Measurements from ENCODE around the gene PDLIM5.
"Not testable (repeated sequence)": the region's sequence is repeated elsewhere in the genome, so short reads cannot be mapped to it uniquely, and the experiment has no call there.

The PDLIM5 gene

DNA sequence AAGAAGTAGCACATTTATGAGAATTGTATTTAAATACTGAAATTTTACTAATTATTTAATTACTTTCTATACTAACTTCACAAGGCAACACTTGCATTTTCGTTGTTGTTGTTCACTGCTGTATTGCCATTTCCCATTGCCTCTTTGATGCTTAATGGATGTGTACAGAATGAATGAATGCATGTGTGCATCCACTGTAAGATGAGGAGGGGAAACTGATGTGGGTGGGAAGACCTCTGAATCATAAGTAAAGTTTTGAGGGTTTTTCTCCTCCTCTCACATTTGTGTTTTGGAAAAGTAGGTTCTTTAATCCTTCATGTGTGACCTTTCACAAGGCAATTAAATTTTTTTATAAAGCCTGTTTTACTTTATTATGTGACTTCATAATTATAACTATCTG lies 46.8 kb downstream of the PDLIM5 start:
- no peak for DNase-seq

DNA sequence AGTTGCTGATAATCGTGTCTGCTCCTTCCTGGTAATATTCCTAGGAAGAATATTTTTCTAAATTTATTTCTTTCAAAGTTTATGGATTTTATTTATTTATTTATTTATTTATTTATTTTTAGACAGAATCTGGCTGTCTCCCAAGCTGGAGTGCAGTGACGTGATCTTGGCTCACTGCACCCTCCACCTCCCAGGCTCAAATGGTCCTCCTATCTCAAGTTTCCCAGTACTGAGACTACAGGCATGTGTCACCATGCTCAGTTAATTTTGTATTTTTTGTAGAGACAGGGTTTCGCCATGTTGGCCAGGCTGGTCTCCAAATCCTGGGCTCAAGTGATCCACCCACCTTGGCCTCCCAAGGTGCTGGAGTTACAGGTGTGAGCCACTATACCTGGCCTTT lies 48.9 kb downstream of the PDLIM5 start:
- DNase-seq: no peak

DNA sequence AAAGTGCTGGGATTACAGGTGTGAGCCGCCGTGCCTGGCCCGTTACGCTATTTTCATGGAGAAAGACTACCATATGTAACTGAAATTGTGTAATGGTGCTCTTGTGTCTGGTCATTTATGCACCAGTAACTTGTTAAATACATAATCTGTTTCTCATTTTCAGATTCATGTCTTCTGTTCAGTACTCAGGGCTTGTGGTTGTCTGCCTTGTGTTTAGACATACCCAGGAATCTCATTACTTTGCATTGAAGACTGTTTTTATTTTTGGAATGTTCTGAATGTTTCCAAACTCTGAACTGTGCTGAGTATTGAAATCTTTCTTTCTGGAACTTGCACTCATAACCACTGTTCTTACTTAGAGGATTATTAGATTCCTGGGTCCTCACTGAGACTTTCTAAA lies 52.8 kb downstream of the PDLIM5 start:
- no peak for DNase-seq

DNA sequence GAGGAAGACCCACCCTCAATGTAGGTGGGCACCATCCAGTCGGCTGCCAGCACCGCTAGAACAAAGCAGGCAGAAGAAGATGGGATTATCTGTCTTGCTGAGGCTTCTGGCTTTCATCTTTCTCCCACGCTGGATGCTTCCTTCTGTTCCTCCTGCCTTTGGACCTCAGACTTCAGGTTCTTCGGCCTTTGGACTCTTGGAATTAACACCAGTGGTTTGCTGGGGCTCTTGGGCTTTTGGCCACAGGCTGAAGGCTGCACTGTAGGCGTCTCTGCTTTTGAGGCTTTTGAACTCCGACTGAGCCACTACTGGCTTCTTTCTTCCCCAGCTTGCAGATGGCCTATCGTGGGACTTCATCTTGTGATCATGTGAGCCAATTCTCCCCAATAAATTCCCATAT lies 55.1 kb downstream of the PDLIM5 start:
- no peak for DNase-seq

DNA sequence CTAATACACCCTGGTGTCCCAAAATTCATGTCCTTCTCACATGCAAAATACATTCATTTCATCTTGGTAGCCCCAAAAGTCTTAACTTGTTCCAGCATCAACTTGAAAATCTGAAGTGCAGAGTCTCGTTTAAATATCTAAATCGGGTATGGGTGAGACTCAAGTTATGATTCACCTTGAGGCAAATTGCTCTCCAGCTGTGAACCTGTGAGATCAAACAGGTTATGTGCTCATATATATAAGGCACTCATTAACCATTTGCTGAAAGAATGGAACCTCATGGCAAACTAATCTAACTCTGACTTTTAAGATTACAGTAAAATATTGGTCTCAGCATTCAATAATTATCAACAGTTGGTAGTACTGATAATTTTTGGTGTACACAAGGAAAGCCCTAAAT lies 55.5 kb downstream of the PDLIM5 start:
- DNase-seq: no peak

DNA sequence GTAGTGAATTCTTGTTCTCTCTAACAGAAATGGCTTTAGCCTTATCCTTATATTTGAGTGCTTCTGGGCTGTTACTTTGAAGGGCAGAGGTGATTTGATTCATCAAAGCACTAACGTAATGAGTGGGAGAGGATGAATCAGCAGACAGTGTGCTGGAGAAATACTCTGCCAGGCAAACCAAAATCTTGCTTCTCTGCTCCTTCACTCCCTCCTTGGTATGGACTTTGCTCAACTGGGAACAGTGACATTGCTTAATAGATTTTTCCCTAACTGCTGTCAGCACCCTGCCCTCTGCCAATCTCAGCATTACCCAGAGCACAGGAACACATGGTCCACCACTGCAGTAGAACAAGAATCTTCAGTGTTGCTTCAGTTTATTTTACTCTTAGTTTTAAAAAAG lies 56.0 kb downstream of the PDLIM5 start:
- DNase-seq: no peak

DNA sequence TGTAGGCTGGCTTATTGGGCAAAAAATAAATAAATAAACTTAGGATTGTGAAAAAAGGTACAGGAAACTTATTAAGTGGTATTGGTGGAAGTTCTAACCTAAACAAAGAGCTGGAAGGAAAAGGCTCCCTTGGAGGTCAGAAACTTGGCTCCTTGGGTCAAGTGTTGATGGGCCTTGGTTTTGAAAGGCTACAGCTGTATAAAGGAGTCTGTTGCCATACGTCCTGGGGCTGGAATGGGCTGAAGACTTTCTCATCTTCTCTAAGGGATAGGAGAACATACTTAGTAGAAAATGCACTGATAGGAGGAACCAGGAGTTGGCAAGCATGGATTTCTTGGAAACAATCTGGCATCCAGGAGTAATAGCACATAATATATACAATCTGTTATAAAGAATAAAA lies 56.6 kb downstream of the PDLIM5 start:
- no peak for DNase-seq

DNA sequence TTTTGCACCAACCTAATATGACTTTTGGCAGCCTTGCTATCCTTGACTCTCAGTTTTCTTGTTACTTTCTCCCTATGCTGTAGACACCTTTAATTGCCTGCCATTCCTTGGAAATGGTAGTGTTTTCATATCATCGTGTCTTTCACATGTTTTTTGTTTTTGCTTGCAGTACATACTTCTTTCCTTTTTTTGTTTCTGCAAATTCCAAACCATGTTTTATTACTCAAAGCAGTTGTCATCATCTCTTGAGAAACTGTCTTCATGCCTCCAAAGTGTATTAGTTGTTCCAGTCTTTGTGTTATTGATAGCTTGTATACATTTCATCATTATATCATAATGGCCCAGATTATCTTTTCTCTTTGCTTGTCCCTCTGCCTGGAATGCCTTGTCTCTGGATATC lies 57.1 kb downstream of the PDLIM5 start:
- DNase-seq: no peak

DNA sequence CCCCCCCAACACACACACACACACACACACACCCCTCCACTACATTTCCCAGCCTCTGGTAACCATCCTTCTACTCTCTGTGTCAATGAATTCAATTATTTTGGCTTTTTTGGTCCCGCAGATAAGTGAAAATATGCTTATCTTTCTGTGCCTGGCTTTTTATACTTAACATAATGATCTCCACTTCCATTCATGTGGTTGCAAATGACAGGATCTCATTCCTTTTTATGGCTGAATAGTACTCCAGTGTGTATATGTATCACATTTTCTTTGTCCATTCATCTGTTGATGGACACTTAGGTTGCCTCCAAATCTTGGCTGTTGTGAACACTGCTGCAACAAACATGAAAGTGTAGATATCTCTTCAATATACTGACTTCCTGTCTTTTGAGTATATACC lies 59.8 kb downstream of the PDLIM5 start:
- DNase-seq: no peak

DNA sequence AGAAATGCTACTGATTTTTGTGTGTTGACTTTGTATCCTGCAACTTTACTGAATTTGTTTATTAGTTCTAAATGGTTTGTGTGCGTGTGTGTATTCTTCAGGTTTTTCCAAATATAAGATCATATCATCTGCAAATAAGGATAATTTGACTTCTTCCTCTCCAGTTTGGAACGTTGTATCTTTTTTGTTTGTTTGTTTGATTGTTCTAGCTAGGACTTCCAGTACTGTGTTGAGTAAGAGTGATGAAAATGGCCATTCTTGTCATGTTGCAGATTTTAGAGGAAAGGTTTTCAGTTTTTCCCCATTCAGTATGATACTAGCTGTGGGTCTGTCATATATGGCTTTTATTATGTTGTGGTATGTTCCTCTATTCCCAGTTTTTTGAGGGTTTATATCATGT lies 61.8 kb downstream of the PDLIM5 start:
- DNase-seq: not testable (repeated sequence)

DNA sequence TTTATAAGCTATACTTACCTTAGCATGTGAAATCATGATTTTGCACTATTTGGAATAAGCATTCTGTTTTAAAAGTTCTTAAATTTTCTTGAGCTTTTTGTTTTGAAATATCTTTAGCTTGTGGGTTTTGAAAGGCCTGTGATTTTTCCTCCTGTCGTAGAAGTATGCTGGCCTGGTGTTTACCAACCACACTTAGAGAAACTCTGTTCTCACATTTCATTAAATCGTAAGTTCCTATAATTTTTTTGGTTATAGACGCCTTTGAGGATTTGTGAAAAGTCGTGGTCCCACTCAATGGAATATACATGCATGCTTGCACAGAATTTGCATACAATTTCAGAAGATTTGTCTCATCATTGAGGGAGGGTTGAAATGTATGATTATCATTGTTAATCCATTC lies 63.6 kb downstream of the PDLIM5 start:
- DNase-seq: no peak

DNA sequence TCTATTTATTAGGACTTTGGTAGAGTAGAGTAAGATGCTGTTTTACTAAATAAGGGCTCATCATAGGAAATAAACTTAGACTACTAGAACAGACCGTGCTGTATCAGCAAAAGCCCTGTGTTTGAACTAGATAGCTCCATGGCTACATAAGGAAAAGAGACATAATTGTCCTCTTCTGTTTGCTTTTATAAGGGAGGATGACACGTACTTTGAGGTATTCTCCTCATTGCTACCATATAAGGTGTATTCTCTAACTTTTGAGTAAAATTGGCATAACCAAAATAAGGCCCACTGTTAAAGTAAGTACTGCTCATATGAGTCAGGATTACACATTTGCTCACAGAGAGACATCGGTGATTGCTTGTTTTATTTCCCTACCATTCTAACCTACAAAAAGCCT lies 64.3 kb downstream of the PDLIM5 start:
- no peak for DNase-seq

DNA sequence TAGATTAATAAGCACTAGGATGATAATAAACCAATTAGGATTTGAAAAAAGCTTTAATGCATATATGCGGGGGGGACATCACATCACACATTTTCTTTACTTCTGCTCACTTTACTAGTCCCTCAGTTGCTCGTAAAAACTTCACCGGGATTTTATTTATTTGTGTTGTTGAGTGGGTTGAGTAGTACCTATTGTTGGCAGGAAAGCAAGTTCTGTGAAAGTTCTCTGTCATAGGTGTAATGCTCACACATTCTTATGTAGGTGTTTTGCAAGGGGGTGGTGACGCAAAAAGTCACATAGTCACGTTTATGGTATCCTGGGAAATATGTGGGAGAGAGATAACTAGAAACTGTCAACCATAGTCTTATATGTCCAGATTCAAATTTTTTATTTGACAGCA lies 65.3 kb downstream of the PDLIM5 start:
- DNase-seq: no peak

DNA sequence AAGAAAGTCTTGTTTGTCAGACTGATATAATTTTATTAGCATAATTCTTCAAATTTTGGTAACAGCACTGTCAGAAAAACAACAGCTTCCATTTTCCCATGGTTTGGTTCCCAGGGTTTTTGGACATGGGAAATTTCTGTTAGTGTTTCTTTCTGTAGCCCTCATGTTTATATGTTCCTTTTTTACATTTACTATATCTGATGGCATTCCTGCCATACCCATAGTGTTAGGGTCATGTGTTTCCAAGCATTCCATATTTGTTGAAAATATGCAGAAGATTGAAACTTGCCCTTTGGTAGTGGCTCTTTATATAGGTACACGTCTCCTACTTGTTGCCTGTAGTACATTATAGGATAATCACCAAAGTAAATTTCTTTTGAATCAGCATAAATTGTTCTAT lies 65.8 kb downstream of the PDLIM5 start:
- no peak for DNase-seq

DNA sequence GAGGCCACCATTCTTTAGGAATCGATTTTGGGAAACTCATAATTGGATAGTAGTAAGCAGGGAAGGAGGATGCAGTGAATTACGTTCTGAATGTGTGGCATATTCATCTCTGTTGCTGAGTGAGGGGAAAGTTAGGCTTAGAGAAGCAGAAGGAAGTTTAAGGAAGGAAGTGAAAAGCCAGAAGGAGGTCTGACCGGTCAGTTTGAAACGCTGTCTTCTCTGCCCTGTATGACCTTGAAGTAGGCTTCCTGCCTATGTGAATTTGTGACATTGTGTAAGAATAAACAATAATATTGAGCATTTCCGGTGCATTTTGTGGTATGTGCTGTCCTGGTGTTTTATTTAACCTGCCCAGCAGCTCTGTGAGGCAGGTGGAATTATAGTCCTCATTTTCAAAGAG lies 67.3 kb downstream of the PDLIM5 start:
- DNase-seq: no peak

DNA sequence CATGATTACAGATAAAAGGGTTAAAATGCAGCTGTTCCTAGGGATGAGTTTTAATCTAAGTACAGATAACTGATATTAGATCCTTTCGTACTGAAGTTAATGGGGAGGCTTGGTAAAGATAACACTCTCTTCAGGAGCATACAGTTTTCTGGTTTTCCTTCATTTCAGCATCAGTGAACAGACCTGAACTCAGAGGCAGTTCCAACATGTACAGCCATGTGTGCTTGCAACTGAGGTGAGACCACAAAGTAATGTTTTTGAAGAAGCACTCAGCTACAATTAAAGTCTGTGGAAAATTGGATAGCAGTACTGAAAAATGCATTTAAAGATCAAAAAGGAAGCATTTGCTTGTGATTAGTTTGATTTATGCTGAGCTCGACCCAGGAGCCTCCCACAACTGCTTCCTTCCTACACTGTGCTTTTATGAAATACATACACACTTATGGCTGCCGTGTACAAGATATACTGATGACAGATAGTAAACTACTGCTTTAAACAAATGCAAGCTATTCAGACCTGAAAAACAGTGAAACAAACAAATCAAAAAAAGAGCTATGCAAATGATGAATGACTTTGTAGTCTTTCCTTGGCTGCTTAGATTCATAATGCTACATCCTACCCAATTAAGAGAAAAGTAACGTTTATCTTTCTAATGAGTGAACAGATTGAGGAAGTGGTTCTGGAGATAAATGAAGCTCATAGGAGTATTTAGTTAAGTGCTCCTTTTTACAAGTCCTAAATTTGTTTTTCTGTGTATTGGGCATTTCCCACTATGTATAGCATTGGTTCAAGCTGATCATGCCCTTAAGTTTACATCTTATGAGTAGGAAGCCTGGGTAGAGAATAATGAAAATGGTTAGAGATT lies 68.4 kb downstream of the PDLIM5 start:
- DNase-seq: no peak

DNA sequence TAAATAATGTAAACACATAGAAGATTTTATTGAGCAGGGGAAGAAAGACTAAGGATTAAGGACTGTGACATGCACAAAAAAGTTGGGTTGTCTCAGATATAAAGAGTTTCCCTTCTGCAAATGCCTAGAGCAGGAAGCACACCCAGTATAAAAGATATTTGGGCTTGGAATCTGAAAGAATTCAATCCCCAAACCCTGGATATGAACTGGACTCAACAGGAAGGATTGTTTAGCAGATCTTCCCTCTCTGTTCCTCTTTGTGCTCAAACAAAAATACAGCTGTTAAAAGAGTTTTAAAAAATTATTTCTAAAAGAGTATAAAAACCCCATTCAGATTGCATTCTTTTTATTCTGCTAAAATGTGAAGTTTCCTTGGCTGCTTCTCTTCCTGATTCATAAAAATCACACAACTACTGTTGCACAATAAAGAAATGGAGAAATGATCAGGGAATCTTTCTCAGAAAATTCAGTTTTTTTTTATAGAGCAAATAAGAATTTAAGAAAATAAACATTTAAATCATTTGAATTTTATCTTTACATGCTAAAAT lies 71.4 kb downstream of the PDLIM5 start:
- no peak for DNase-seq

DNA sequence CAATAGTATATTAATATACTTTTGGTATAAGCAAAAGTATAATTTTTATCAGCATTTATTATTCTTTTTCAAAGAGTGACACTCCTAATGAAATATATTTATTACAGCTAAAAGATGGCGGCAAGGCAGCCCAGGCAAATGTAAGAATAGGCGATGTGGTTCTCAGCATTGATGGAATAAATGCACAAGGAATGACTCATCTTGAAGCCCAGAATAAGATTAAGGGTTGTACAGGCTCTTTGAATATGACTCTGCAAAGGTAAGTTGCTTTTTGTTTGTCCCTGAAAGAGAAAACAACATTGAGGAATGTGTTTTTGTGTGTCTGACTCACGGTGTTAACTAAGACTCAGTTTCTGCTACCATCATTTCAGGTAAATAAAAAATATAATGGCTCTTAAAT lies 71.9 kb downstream of the PDLIM5 start:
- DNase-seq: no peak

DNA sequence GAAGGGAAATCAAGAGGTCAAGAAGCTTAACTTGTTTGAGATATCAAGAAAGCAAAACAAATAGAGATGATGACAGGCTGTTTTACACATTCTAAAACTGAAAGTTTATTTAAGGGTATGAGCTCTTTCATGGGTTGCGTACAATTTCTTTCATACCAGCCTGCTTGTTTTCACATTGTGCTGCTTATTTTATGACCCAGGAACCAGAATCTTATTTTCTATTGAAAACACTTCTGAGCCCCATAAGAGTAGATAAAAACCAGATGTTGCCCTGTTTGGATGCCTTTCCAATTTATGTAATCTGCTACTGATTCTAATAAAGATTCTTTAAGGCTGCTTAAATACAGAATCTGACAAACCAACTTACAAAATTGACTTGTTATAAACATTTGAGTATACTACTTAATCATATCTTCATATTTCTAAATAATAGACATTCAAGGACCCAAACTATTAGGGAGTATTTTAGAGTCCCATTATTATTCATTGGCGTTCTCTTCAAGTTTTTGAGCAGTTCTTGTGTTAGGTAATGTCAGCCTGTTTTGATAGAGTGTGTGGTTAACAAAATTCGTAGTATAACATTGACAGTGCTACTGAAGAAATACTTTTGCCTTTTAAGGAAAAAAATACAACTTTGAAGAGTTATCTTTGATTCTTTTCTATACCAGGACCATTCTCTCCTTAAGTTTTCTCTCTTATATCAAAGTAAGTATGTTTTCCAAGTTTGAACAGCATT lies 74.4 kb downstream of the PDLIM5 start:
- no peak for DNase-seq

DNA sequence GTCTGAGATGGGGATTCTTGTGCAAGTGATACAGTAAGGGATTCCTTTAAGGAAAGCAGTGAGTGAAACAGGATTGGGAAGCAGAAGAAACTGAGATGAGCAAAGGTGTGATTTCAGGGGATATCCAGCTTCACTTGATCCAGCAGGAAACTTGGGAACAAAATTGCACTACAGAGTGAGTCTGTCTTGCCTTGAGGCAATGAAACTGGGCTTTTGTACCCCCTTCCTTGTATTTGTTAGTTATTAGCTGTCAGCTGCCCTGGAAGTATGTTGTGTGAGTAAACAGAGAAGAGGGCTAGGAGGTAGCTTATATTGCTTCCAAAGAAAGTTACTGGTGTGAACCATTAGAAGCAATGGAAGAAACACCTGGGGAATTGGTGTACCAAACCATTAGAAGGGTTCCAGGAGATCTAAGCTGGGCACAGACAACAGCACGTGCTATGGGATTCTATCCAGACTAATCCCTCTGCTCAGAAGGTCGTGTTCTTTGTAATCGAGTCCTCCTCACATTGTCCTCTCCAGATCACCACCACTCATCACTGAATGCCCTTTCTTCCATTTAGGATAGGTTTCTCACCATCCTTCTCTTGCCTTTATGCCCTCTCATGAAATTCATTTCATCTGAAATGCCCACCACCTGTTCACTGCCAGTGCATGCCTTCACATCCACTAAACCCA lies 76.0 kb downstream of the PDLIM5 start:
- no peak for DNase-seq

DNA sequence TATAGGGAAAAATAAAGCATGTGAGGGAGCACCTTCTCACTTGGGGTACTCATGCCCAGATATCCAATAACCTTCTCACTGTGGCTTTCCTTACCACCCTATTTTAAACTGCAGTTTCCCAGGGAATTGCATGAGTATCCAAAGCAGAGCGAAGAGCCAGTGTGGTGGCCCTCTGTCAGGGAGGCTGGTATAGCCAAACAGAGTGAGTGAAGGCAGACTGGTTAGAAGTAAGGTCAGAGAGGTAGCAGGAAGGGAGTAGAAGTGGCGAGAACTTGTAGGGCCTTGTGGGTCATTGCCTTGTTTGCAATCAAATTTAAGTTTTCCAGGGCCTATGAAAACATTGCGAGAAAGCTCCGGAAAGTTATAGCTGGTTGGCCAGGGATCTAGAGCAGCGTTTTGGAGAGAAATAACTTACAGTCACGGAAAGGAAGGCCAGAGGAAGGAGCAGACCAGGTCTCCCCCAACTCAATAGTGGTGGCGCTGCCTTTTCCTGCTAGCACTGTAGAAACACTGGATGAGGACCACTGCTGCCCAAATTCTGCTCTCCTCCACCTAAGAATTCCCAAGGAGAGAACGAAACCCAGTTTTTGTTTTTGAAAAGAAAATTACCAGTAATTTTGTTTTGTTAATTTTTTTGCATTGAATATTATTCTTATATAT lies 77.2 kb downstream of the PDLIM5 start:
- no peak for DNase-seq

DNA sequence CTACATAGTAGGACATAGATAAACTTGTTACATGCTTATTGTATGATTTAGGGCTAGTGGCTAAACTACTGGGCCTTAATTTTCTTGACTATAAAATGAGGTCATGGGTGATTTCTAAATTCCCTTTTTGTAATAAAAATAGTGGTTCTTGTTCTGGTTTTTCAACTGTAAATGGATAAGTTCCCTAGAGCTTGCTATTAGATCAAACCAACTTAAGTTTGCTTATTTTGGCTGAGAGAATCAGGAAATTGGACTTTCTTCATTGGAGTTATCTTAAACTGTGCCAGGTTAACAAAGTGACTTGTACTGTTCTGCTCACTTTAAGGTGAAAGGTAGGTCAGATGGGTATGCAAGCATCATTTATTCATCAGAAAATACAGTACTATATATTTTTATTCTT lies 78.3 kb downstream of the PDLIM5 start:
- no peak for DNase-seq
